ENCODE results near the gene LRRTM4. TPM values are rescaled to one million over a fixed set of nuclear protein-coding genes. Genes with fewer than 3 reads are reported as not detected.
"Not testable (repeated sequence)": the region's sequence is repeated elsewhere in the genome, so short reads cannot be mapped to it uniquely, and the experiment has no call there.

The LRRTM4 gene
- polyA plus RNA-seq, 1 donor: 0.89 TPM

DNA sequence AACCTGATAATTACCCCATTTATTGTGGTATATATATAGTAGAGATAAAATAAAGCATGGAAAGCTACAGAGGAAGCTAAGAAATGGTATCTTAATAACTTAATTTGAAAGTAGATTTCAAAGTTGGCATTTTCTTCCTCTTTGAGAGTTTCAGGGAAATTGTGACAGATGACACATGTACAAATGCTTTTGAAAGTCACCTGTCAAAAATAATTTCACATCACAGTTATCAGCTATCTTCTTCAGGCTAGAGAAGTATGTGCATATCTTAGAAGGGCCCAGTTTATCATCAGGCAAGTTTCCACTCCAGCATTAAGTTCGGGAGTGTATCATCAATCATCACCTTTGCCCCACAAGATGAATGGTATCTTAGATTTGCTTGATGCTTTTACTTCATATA, 457.9 kb downstream of the LRRTM4 start:
- DNase-seq: no peak

GRCh38 chr2:77054938-77055337, 467.2 kb downstream of the LRRTM4 start:
- peak; percentile 5 for DNase-seq

- DNase-seq: no peak
These were observed 475.8 kb downstream of the LRRTM4 start for GRCh38 chr2:77046339-77046738.

DNA sequence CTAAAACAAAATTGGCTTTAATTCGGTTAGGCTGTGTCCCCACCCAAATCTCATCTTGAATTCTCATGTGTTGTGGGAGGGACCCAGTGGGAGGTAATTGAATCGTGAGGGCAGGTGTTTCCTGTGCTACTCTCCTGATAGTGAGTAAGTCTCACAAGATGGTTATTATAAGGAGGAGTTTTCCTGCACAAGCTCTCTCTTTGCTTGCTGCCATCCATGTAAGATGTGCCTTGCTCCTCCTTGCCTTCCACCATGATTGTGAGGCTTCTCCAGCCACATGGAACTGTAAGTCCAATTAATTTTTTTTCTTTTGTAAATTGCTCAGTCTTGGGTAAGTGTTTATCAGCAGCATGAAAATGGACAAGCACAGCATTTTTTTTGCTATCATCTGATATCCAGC, 476.7 kb downstream of the LRRTM4 start:
- DNase-seq: not testable (repeated sequence)

- DNase-seq: no peak
These were observed 487.7 kb downstream of the LRRTM4 start for GRCh38 chr2:77034445-77034844.

- not testable (repeated sequence) for DNase-seq
These were observed 492.9 kb downstream of the LRRTM4 start for GRCh38 chr2:77029237-77029636.

DNA sequence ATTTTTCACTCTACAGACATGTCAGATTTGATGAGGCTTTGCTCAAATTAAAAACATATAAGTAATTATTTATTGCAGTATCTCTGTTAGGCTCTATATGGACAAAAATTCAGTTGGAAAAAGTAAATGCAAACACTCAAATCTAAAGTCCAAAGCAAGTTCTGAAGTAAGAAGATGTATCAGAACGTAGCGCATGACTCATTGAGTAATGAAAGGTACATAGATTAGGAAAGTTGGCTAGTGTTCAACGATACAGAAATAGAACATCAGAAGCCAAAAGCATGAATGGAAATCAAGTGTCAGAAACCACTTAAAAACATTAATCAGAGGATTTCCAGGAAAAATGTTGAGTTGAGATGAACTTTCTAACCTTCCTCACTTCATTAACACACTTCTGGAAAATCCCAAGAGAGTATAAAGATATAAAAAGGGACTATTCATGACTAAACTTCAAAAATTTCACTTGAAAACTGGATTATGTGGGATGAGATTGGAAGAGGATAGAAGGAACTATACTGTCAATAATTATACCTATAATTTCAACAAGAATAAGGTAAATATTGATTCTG, 494.1 kb downstream of the LRRTM4 start:
- DNase-seq: peak; percentile 3

GRCh38 chr2:77025714-77026113, 496.5 kb downstream of the LRRTM4 start:
- DNase-seq: no peak

DNA sequence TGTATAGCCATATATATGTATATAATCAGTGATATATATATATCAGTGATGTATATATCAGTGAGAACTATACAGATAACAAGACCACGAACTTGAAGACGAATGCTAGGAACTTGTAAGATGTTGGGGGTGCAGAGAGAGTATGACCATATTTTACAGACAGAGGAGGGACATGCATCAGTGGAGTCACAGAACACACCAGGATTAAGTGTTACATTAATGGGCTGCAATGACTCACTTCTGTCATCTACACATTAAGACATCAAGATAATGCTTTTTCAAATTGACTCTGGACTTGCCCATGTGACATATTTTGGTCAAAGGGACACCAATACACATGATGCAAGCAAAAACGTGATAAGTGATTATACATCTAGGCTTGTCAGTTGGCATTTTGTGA, 501.0 kb downstream of the LRRTM4 start:
- no peak for DNase-seq

DNA sequence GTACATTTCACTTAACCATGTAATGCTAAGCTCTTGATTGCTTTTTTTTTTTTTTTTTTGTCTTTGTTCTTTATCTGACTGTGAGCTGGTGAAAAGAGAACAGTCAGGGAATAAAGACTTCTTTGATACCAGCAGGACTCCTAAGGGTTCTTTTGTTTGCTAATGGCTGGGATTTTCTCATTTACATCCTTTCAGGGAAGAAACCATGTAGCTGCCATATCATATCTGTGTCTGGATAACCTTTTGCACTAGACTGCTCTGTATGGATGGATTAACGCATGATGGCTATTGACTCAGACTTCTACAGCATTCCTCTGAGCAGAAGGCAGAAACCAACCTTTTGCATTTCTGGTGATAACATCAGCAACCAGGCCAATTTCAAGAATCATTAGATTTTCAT, 504.0 kb downstream of the LRRTM4 start:
- no peak for DNase-seq

- no peak for DNase-seq
These were observed 504.8 kb downstream of the LRRTM4 start for GRCh38 chr2:77017355-77017745.

GRCh38 chr2:77016443-77017354, 505.5 kb downstream of the LRRTM4 start:
- no peak for DNase-seq

DNA sequence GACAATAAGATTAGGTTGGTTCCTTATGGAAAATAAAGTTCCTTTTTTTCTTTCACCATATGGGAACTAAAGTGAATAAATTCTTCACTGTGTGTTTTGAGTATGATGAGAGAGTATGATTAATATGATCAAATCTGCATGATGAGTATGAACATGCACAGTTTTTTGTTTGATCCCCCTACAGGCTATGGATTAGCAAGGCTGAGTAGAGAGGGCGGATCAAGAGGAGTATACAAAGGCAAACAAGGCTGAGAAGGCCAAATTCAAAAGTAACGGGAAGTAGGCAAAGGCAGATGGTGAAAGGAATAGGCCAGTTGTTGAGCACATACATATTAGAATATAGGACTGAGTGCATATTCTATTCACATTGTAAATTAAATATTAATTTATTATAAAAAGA, 508.2 kb downstream of the LRRTM4 start:
- no peak for DNase-seq

DNA sequence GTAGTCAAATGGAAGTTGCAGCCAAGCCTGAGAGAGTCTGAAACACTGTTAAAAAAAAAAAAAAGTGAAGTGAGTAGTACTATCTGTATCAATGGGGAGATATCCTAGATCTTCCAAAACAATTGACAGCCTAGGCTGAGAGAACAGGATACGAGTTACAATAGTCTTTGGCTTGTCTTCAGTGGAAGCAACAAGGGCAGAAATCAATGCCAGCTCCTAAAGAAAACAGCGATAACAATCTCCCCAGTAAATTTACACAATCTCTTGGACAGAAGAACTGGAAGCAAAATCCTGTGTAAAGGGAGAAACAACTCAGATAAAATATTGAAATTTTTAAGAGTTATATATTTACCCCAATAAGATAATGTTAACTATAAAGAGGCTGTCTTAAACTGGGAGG, 508.7 kb downstream of the LRRTM4 start:
- no peak for DNase-seq

DNA sequence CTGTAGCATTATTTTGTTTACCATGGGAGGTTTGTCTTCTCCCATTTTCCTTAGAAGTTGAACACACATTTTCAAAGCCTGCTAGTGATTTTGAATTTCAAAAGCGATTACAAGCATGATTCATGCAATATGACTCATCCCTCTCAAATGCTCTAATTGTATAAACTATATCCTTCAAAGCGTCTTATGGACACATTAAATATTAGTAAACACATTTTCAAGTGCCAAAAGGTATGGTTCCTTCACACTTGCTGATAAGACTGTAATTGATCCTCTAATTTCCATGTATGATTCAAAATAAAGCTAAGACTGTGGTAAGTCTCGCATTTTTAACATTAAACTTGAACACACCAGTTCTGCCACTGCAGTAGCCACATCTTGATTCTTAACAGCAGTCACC, 512.9 kb downstream of the LRRTM4 start:
- DNase-seq: no peak

- no peak for DNase-seq
These were observed 513.3 kb downstream of the LRRTM4 start for GRCh38 chr2:77008853-77009252.

- DNase-seq: no peak
These were observed 514.5 kb downstream of the LRRTM4 start for GRCh38 chr2:77007686-77008085.

DNA sequence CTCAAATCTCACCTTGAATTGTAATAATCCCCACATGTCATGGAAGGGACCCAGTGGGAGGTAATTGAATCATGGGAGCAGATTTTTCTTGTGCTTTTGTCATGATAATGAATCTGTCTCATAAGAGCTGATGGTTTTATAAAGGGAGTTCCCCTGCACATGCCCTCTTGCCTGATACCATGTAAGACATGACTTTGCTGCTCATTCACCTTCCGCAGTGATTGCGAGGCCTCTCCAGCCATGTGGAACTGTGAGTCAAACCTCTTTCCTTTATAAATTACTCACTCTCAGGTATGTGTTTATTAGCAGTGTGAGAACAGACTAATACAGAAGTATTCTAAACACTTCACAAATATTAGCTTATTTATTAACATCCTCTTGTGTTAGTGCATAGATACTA, 516.7 kb downstream of the LRRTM4 start:
- no peak for DNase-seq

DNA sequence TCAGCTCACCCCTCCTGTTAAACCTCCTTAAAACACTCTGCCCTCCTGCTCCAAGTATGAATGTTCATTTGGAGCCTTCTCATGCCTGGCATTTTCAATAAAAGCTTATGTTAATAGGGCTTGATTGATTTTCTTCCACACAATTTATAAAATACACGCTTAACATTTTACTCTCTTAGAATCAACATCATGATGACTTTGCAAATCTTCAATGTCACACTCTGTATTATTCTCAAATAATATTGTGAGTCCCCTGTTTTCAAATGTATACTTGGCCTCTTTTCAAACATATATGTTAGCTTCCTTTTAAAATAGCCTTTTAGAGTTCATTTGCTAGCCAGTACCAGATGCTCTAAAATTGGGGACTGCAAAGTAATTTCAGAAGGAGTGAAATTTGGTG, 520.3 kb downstream of the LRRTM4 start:
- no peak for DNase-seq

DNA sequence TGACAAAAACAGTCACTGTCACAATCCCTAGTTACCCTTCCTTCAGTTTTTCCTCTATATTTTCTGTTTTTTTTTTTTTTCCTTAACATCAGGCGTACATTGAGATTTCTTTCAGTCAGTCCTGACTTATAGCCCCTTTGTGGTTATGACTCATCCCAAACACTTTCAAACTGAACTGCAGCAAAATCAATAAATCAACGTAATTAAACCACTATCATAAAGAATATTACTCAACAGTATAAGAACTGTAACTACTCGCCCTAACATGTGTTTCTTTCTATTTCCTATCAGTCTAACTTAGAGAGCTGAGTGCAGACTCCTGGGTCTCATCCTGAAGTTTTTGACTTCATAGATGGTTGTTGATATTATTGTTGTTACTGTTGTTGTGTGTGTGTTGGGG, 523.5 kb downstream of the LRRTM4 start:
- DNase-seq: no peak

DNA sequence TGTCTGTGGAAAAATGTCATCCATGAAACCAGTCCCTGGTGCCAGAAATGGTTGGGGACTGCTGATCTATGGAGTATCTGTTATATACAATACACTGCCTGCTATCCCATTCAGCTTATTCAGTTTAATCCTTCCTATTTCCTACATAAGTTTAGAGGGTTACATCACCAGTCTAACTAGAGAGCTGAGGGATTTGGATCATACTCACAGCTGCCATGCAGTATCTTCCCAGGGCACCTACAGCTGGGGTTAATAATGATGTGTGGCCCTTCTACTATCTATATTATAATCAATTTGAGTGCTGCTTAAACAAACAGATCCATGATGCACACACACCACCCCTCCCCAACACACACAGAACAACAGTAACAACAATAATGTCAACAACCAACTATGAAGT, 524.0 kb downstream of the LRRTM4 start:
- no peak for DNase-seq

DNA sequence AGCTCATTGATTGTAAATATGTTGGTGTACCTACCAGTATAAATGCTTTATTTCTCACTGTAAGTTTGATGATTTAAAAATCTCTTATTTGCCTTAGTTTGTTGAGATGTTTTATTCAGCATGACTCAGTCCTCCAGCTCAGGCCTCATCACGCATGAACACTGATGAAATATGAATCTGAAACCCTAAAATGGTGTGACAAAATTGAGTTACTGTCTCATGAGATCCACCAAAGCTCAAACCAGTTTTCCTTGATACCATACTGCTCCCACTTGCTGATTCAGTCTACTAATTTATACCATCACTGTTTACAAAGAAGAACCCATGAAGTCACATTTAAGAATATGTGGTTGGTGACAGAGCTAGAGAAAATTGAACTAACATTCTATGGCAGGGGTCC, 524.9 kb downstream of the LRRTM4 start:
- DNase-seq: no peak

- DNase-seq: no peak
These were observed 536.6 kb downstream of the LRRTM4 start for GRCh38 chr2:76985387-76986136.

DNA sequence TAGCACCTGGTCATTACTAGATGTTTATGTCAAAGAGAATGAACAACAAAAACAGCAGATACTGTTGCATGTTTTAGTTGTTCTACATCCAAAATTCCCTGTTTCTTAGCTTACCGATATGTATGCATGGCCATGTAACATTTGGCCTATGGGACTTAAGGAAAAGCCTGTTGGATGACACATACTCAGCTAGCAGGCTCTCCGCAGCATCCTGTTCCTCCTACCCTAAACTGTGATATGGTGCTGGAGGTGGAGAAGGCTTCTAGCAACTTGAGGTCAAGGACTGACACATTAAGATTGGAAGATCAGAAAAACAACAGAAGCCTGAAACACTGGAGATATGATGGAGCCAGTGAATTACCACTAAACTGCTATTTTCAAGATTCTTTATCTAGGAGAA, 537.8 kb downstream of the LRRTM4 start:
- DNase-seq: no peak
